AML-193 (cell line): ENCODE results near the gene OGT.

Experiments used
- DNase-seq, 2 experiments: peaks; one replicate each; lab custom pipeline; 2025; lab: John Stamatoyannopoulos, UW

The OGT gene

DNA sequence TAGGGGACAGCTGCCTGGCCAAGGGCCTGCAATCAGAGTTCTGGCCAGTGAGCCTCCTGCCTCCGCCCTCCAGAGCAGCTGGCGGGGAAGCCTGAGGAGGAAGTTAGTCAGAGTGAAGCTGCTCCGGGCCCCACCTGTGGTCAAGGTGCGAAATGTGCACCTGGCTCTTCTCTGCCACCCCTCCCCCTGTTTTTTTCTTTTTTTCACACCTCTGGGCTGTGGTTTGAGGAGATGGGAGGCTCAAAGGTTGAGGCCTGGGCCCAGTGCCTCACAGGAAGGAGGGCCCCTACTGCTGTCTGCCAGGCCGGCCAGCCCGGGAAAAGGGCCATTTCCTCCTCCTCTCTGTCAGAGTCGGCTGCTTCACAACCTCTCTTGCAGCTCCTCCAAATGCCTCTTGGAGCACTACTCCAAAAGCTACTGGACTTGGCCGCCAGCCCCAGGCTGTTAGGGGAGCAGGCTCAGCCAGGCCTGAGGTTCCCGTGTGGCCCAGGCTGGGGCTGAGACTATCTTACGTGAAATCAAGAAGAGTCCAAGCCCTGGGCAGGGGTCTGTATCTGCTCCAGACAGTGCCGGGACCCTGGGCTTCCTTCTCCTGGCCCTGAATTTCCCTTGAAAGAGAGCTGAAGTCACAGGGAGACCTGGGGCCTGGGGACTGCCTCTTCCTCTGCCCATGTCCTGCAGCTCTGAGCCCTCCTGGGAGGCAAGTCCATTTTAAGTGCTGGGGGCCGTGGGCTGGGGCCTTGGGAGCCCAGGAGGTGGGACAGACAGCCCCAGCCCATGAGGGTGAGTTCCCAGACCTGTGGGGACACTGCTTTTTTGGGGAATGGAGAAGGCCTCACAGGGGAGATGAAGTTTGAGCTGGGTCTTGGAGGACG lies 89.9 kb downstream of the OGT start:
- DNase-seq, result no peak

DNA sequence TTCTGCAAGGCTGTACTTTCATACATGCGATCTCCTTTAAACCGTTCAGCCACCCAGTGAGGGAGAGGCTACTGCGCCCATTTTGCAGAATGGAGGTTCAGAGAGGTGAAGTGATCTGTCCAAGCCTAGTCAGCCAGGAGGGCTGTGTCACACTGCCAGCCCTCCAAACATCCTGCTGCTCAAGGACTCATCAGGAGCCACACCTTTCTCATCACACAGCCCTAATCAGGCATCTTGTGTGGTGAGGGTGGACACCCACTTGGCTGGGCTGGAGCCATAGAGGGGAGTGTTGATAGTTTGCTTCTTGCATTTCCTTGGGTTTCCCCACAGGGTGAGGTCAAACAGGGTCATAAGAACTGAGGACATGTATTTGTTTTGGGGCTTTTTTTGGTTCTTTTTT lies 90.8 kb downstream of the OGT start:
- DNase-seq, result no peak

DNA sequence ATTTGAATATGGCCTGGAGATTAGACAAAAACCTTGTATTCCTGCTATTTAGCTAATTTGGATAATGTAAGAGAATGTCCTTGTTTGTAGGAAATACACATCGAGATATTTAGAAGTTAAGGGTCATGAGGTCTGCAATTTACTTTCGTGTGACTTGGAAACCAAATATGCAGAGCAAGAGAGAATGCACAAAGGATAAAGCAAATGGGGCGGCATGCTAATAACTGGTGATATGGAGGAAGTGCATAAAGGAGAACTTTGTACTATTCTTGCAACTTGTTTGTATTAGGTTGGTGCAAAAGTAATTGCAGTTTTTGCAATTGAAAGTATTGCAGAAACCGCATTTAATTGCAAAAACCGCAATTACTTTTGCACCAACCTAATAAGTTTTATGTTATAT lies 92.6 kb downstream of the OGT start:
- no peak for DNase-seq
